Right lung (tissue), 5 donors: ENCODE data around the gene MACF1. TPM values are rescaled to one million over a fixed set of nuclear protein-coding genes. Genes with fewer than 3 reads are reported as not detected.
"Not testable (repeated sequence)": the region's sequence is repeated elsewhere in the genome, so short reads cannot be mapped to it uniquely, and the experiment has no call there.

ENCODE experiments used
- DNase-seq, 2 donors: peaks; one replicate each; pipeline ENCODE4 v3.0.0-alpha.2; 2013
- polyA plus RNA-seq, 5 donors: library from polyadenylated mRNA; unstranded; fragments of 120-200 nt; gene quantifications; one replicate each; pipeline versions ENCODE4 v1.2.1 to v1.2.3, GENCODE V29; 2013; ENCODE audit warnings: inconsistent platforms in 1 of 5, low replicate concordance in 1 of 5; ENCODE audit not compliant: insufficient read length in 5 of 5, insufficient read depth in 1 of 5

MACF1 gene
- polyA plus RNA-seq, 5 donors, result 388 to 476 (median 439) TPM

DNA sequence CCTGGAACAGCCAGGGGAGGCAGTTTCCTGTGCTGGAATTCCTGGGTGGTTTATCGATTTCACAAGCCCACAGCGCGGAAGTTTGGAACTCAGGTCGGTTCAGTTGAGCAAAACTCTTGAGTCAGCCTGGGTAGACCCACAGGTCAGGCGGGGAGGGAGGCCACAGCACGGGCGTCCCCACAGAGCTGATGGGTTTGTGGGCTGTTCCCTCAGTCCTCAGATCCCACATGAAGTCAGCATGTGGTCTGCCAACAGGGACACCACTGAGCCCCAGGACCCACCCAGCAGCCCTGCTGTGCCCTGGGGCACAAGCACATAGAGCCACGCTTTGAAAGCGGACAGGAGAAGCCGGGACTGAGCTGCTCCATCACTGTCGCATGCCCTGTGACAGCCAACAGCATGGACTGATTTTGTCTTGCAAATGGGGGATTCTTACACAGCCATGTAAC is 304.4 kb downstream of the MACF1 start:
- DNase-seq, result no peak

DNA sequence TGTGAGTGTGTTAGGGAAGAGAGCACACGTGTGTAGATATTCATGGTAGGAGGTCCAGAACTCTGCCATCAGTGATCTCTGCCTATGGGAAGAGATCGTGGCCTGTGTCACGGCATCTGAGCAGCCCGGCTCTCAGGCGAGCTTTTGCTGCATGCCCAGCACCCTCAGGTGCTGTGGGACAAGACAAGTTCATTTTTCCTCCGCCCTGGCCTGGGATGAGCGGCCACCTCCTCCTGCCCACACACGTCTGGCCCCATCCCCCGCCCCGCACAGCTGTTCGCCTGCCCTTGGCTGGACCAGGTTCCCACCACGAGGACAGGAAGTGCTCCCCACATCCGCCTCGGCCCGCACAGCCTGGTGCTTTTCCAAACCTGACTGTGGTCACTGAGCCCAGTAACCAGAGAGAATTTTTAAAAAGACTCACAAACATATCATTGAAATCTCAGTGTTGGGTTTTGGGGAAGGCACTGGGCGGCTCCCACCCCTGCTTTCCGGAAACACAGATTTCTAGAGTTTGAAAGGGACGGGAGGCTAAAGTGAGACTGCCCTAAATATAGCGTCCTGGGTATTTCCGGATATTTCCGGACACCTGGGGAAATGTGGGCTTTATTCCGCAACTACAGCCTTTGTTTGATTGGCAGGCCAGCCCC is 305.0 kb downstream of the MACF1 start:
- DNase-seq, result no peak

GRCh38 chr1:39510570-39511186 is 306.2 kb downstream of the MACF1 start:
- not testable (repeated sequence) for DNase-seq

- DNase-seq, result not testable (repeated sequence)
These were observed 307.0 kb downstream of the MACF1 start for GRCh38 chr1:39511477-39511876.

- DNase-seq, result not testable (repeated sequence)
These were observed 307.8 kb downstream of the MACF1 start for GRCh38 chr1:39512234-39512847.

- not testable (repeated sequence) for DNase-seq
These were observed 310.2 kb downstream of the MACF1 start for GRCh38 chr1:39514710-39515124.

DNA sequence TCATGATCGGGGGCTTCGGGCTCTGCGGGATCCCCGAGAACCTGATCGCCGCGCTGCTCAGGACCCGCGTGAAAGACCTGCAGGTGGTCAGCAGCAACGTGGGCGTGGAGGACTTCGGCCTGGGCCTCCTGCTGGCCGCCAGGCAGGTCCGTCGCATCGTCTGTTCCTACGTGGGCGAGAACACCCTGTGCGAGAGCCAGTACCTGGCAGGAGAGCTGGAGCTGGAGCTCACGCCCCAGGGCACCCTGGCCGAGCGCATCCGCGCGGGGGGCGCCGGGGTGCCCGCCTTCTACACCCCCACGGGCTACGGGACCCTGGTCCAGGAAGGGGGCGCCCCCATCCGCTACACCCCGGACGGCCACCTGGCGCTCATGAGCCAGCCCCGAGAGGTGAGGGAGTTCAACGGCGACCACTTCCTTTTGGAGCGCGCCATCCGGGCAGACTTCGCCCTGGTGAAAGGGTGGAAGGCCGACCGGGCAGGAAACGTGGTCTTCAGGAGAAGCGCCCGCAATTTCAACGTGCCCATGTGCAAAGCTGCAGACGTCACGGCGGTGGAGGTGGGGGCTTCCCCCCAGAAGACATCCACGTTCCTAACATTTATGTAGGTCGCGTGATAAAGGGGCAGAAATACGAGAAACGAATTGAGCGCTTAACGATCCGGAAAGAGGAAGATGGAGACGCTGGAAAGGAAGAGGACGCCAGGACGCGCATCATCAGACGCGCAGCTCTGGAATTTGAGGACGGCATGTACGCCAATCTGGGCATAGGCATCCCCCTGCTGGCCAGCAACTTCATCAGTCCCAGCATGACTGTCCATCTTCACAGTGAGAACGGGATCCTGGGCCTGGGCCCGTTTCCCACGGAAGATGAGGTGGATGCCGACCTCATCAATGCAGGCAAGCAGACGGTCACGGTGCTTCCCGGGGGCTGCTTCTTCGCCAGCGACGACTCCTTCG is 310.9 kb downstream of the MACF1 start:
- not testable (repeated sequence) for DNase-seq

GRCh38 chr1:39516841-39517240 is 312.3 kb downstream of the MACF1 start:
- not testable (repeated sequence) for DNase-seq

DNA sequence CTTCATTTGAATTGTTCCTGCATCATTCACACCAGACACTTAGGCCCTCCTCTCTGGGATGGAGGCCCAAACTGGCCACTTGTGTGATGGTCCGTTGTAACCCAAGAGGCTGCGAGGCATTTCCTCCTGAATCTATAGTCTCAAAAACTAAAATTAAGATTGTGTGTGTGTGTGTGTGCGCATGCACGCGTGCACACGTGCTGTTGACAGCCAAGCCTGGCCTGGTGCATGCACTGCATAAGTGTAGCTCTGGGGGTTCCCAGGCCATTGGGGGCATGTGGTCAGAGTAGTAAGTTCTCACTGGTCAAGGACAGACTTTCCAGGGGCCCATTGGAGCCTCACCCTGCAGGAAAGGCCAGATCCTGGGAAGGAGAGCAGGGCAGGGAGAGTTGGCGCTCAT is 313.4 kb downstream of the MACF1 start:
- not testable (repeated sequence) for DNase-seq

DNA sequence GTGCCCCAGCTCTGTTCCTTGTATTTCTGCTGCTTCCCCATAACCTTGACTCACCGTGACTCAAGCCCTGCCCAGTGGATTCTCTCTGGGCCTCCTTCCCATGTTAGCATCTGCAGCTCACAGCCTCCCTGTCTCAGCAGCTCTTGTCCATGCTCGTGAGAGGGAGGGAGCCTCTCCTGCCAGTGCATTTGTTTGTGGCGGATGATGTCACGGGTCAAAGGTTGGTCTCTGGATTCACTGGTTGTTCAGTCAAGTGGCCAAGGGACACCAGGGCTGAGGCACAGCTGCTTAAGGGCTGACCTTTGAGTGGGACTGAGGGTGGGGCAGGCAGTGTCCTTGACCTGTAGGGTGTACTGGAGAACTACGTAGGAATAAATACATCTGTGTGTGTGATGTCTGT is 314.9 kb downstream of the MACF1 start:
- DNase-seq, result not testable (repeated sequence)

GRCh38 chr1:39522221-39522620 is 317.7 kb downstream of the MACF1 start:
- DNase-seq, result not testable (repeated sequence)

GRCh38 chr1:39522661-39523567 is 318.4 kb downstream of the MACF1 start:
- DNase-seq, result no peak

GRCh38 chr1:39524171-39524570 is 319.7 kb downstream of the MACF1 start:
- no peak for DNase-seq

- no peak for DNase-seq
These were observed 320.3 kb downstream of the MACF1 start for GRCh38 chr1:39524591-39525365.

DNA sequence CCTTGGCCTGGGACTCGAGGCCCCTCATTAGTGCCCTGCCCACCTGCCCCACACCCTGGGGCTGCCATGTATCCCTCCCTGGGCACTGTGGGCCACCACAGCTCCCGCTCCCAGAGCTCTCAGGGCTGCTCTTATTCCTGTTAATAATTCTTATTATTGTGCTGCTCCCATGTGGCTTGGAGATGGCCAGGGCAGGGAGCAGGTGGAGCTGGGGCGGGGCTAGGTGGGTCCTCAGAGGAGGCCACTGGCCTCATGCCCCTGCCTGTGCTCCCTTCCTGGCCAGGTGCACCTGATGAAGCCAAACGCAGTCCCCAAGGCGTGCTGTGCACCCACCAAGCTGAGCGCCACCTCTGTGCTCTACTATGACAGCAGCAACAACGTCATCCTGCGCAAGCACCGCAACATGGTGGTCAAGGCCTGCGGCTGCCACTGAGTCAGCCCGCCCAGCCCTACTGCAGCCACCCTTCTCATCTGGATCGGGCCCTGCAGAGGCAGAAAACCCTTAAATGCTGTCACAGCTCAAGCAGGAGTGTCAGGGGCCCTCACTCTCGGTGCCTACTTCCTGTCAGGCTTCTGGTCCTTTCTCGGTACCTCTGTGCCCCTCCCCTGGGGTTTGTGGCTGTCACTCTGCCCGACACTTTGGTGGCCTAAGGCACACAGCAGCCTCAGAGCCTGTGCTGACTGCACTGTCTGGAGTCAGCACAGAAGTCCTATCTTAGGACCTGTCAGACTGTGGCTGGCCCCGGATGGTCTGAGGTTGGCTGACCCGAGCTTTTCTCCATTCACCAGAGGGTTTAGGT is 321.1 kb downstream of the MACF1 start:
- DNase-seq, result no peak

DNA sequence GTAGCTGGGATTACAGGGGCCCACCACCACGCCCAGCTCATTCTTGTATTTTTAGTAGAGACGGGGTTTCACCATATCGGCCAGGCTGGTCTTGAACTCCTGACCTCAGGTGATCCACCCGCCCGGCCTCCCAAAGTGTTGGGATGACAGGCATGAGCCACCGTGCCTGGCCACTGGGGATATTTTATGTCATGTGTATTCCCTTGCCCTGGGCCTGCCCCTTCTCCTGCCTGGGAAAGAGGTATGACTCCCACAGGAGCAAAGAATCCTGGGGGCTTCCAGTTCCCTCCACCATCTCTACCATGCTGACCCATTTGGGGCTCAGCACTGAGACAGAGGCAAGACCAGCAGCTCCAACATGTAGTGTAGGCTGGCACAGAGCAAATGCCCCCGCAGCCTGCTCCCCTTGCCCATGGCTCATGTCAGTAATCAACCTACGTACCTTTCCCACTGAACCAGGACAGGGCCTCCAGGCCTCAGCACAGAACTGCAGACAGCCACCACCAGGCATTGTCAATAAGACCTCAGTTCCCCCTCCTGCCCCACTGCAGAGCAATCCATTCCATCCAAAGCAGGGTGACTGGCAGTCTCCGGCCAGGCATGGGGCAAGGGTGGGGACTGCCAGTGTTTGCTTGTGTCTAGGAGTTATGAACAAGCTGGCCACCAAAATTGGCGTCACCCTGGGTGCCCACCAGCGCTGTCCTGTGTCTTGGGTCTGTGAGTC is 322.1 kb downstream of the MACF1 start:
- DNase-seq, result no peak

- DNase-seq, result not testable (repeated sequence)
These were observed 322.7 kb downstream of the MACF1 start for GRCh38 chr1:39527190-39527579.

DNA sequence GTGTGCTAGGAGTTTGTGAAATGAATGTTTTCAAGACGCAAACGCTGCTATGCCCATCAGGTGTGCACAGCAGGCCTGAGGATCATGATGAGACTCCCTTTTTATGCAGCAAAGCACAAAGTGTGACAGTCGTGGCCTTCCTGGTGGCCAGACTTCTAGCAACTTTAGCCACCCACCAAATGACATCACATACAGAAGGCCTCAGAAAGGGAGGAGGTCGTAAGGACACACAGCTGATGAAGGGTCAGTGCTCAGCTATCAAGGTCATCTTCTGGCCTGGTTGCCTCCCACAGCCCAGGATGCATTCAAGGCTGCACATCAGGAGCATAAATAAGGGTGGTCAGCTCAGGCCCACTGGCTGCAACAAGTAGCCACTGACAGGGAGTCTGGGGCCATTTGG is 323.6 kb downstream of the MACF1 start:
- no peak for DNase-seq
